Inferior parietal cortex (tissue), 1 donor: ENCODE measurements around the gene ULK2.

ENCODE experiments used
- DNase-seq: peaks from one replicate; pipeline ENCODE4 v3.0.0-alpha.2; 2016; ENCODE audit errors: extremely low spot score

The ULK2 gene

DNA sequence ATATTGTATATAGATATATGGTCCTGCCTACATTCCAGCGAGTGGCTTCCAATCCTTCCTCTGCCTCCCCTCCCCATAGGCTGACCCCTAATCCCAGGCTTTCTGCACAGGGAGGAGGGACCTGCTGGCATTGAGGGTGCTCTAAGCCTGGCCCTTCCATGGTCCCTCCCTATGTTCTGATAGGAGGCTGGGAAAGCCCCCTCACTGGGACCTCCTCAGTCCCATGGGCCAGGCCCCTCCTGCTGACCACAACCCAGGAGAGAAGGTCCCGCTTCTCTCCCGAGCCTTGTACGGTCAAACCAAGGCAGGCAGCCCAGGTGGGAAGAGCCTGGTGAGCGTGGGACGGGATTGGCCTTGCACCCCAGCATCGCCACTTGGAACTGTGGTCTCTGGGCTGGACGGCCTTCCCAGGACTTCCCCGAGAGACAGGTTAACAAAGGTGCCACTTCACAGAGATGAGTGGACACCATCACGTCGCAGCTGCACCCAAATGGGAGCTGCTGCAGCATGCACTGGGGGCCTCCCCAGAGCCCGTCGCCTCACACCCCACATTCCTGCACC, 120.5 kb downstream of the ULK2 start:
- DNase-seq: no peak

DNA sequence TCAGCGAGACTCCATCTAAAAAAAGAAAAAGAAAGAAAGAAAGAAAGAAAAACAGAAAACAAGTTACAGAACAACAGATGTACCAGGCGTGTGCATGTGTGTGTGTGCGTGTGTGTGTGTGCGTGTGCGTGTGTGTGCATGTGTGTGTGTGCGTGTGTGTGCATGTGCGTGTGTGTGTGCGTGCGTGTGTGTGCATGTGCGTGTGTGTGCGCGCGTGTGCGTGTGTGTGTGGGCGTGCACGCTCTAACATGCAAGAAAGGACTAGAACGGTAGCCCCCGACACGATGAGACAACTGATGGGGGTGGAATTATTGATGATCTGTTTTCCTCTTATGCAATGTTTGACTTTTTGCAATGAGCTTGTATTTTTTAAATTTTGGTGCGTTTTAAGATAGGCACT, 121.2 kb downstream of the ULK2 start:
- no peak for DNase-seq

DNA sequence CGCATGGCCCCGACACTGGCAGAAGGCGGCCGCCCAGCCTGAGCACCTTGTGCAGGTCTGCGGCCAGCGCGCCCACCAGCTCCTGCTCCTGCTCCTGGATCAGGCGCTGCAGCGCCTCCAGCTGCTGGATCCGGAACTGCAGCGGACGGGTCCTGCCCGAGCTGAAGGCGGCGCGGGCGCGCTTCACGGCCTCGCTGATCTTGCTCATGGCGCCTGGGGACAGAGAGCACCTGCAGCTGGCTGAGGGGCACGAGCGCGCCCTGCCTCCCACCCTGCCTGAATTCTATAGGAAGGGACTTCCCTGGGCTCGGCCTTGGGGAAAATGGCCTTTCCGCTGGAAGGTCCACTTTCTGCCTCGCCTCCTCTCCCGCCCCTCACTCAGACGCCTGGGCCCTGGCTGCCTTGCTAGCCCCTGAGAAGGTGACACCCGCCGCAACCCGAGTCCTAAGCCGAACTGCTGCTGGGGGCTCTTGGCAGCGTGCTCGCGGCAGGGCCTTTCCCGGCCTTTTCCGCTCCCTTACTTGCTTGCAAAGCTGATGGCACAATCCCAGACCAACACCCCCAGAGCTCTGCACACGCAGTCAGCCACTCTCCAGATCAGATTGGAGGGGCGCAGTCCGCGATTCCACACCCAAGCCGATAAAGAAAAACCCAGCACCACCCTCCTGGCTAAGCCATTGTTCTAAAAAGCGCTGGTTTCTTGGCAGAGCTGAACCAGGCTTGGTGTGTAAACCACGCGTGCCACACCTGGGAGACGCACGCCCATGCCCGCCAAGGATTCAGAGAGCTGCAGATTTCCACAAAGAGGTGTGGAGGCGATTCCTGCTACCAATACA, 122.6 kb downstream of the ULK2 start:
- DNase-seq: peak; percentile 86

GRCh38 chr17:19744492-19744891, 123.2 kb downstream of the ULK2 start:
- DNase-seq: no peak

GRCh38 chr17:19743101-19744100, 124.3 kb downstream of the ULK2 start:
- DNase-seq: no peak

DNA sequence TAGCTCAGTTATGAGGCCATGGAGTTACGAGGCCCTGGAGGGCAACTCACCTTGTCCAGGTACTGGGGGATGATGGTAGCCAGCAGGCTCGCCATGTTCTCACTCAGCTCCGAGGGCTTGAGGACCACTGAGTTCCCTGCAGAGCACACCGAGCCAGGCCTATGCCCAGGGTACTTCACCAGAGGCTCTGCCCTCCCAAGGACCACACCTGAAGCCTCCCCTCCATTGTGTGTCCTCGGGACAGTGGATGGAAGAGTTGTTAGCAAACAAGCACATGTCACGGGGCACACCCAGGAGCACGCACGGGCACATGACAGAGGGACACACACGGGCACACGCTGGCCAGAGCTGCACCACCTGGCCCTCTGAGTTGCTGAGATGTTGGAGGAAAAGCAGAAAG, 125.2 kb downstream of the ULK2 start:
- no peak for DNase-seq

GRCh38 chr17:19741832-19742457, 125.8 kb downstream of the ULK2 start:
- DNase-seq: no peak

DNA sequence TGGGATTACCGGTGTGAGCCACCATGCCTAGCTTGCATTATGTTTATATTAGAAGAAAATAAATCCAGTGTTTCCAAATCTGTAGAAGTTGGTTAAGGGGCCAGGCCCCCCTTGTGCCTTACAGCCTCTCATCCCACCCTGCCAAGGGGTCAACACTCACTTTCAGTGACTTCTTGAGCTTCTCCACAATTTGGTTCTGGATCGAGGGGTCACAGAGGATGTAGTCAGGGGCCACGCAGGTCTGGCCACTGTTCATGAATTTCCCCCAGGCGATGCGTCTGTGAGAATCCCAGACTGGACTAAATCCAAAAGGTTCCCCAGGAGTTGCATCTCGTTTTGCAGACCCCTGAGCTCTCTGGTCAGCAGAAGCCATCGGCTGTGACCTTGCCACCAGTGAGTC, 126.8 kb downstream of the ULK2 start:
- no peak for DNase-seq

DNA sequence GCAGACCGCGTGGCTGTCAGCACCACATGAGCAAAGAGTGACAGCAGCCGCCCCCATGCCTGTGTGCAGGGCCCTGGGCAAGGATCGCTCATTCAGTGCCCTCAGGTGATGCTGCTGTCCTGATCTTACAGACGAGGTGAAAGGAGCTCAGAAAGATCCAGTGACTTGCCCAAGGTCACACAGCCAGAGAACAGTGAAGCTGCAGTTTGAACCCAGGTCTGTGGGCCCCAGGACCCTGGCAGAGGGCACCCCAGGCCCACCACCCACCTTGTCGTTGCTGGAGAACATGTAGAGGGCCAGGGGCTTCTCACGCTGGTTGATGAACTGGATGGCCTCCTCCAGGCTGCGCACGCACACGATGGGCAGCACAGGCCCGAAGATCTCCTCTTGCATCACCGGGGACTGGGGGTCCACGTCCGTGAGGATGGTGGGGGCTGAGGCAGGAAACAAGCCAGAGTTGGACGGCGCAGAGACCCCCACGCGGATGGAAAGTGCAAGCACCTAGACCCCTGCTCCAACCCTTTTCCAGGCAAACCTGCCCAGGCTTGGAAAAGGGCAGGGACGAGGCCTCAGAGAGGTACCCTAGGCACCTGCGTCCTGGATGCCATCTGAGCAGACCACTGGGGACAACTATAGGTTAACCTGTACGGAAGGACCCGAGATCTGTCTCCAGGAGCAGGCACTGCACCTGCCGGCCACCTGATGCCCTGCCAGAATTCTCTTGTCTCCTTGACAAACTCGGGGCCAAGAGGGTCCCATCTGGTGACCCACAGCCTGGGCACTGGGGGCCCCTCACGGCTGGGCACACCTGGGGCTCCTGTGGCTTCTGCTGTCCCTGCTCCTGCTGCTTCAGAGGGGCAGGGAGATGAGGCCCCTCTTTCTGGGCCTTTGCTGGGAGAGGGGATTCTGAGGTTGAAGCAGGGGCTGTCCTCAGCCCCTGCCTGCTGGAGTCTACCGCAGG, 128.2 kb downstream of the ULK2 start:
- DNase-seq: no peak

GRCh38 chr17:19738757-19739156, 129.0 kb downstream of the ULK2 start:
- DNase-seq: no peak

GRCh38 chr17:19738073-19738449, 129.7 kb downstream of the ULK2 start:
- DNase-seq: no peak

- DNase-seq: no peak
Observed at GRCh38 chr17:19737305-19738072, 130.2 kb downstream of the ULK2 start.

DNA sequence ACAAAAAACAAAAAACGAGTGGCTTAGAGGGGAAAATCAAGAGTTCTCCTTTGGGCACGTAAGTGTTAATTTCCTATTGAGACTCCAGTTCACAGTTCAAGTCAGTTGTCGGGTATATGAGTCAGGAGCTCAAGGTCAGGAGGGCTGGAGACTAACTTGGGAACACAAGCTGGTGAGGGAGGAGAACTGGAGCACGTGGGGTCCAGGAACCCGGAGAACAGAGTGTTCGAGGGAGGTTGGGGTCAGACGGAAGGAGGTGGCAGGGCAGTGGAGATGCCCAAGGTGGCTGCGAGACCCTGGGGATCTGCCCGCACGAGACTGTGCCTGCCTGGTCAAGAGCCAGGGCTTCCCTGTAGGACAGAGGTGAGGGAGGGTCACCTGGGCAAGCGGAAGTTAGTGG, 131.7 kb downstream of the ULK2 start:
- DNase-seq: no peak

GRCh38 chr17:19733953-19734526, 133.7 kb downstream of the ULK2 start:
- DNase-seq: no peak

GRCh38 chr17:19731626-19732025, 136.1 kb downstream of the ULK2 start:
- no peak for DNase-seq

GRCh38 chr17:19730843-19731242, 136.9 kb downstream of the ULK2 start:
- DNase-seq: no peak

DNA sequence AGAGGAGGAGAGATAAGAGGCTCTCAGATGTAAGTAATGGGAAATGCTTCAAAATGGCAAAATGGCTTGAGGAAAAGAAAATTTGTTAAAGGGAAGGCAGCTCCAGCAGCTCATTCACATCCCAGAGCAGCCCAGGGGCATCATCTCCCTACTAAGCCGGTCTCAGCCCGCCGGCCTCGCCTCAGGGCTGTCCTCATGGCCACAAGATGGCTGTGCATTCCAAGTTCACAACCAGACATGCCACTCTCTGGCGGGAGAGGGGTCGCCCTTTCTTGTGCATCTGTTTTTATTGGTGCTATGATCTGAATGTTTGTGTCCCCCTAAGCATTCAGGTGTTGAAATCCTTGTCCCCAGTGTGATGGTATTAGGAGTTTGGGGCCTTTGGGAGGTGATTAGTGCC, 137.8 kb downstream of the ULK2 start:
- DNase-seq: no peak

GRCh38 chr17:19728084-19728495, 139.6 kb downstream of the ULK2 start:
- peak; percentile 71 for DNase-seq

GRCh38 chr17:19727501-19728078, 140.1 kb downstream of the ULK2 start:
- DNase-seq: peak; percentile 92
